K562 (cell line): Measurements from ENCODE around the gene HEXIM2. TPM values are rescaled to one million over a fixed set of nuclear protein-coding genes. Genes with fewer than 3 reads are reported as not detected.

ENCODE experiments used
- AFF4 ChIP-seq: sonication (generic); formaldehyde crosslinking; IDR thresholded peaks from 2 replicates; pipeline ENCODE4 v1.8.0; 2023; ENCODE audit warnings: mild to moderate bottlenecking, missing genetic modification reagents
- CHCHD3 ChIP-seq: fragments of 250-450 bp; sonication (Bioruptor Pico); IDR thresholded peaks from 2 replicates; pipeline ENCODE4 v2.1.2; 2022; ENCODE audit warnings: mild to moderate bottlenecking
- GATAD2B ChIP-seq: fragments of 450-650 bp; IDR thresholded peaks from 2 replicates; pipeline ENCODE4 v1.6.1; 2017; ENCODE audit warnings: mild to moderate bottlenecking, borderline replicate concordance
- PCBP1 ChIP-seq: fragments of 200-400 bp; formaldehyde crosslinking; IDR thresholded peaks from 2 replicates; pipeline ENCODE4 v1.6.1; 2018; ENCODE audit warnings: mild to moderate bottlenecking, low read depth, low read length; ENCODE audit not compliant: poor library complexity, severe bottlenecking
- POLR2AphosphoS2 ChIP-seq: IDR thresholded peaks from 2 replicates; pipeline ENCODE4 v1.6.1; 2012; ENCODE audit warnings: low read length, improper control_type of control experiment
- PREB ChIP-seq: sonication (generic); formaldehyde crosslinking; IDR thresholded peaks from 2 replicates; pipeline ENCODE4 v1.8.1; 2023; ENCODE audit warnings: mild to moderate bottlenecking, missing genetic modification reagents
- RBBP5 ChIP-seq: fragments of 200-600 bp; sonication (generic); IDR thresholded peaks from 2 replicates; pipeline ENCODE4 v1.6.1; 2012; ENCODE audit warnings: borderline replicate concordance, mild to moderate bottlenecking, low read length, control low read depth, inconsistent platforms; ENCODE audit not compliant: insufficient read depth, poor library complexity, severe bottlenecking
- TAF7 ChIP-seq: fragments of 450-650 bp; IDR thresholded peaks from 2 replicates; pipeline ENCODE4 v1.6.1; 2016; ENCODE audit warnings: missing genetic modification characterization, missing compliant biosample characterization
- ZBTB34 ChIP-seq: fragments of 250-450 bp; sonication (Bioruptor Pico); IDR thresholded peaks from 2 replicates; pipeline ENCODE4 v1.8.0; 2021; ENCODE audit warnings: mild to moderate bottlenecking, moderate library complexity
- ZNF584 ChIP-seq: fragments of 200-800 bp; sonication (Bioruptor generic); IDR thresholded peaks from 2 replicates; pipeline ENCODE4 v1.6.1; 2016; ENCODE audit warnings: low read depth, mild to moderate bottlenecking, missing genetic modification characterization, missing compliant biosample characterization
- ZNF586 ChIP-seq: fragments of 450-650 bp; formaldehyde crosslinking; conservative IDR thresholded peaks from 2 replicates; pipeline ENCODE4 v1.4.0; 2020; ENCODE audit warnings: mild to moderate bottlenecking, moderate library complexity
- polyA plus RNA-seq, 8 experiments: library from polyadenylated mRNA; depleted of rRNA in 4 of 8; stranded (reverse) in 5 of 8; unstranded in 3 of 8; fragments of >200 nt; fragmentation: Nextera tagmentation in 2 of 8; fragmentation: Illumina TruSeq in 1 of 8; extraction: Ambion mirVana in 2 of 8; extraction: Trizol in 1 of 8; gene quantifications; 2 replicates each; pipeline versions ENCODE4 v1.2.1 to v1.2.3, GENCODE V29; 2011 to 2014; ENCODE audit warnings: inconsistent platforms in 1 of 8, missing spikeins in 1 of 8
- total RNA-seq, 7 experiments: library from RNA; depleted of rRNA in 6 of 7; stranded (reverse); fragments of >200 nt in 6 of 7; fragmentation: Illumina TruSeq in 2 of 7; extraction: Trizol in 2 of 7; gene quantifications; 2 replicates each; pipeline versions ENCODE4 v1.2.1 to v1.2.3, GENCODE V29; 2011 to 2021; ENCODE audit warnings: low replicate concordance in 1 of 7
- TF ChIP-seq, protein P1 (sequence below): sonication (generic); formaldehyde crosslinking; IDR thresholded peaks from 2 replicates; pipeline ENCODE4 v1.8.0; 2022; ENCODE audit warnings: missing genetic modification reagents, mild to moderate bottlenecking, borderline replicate concordance

Gene HEXIM2
- total and polyA plus RNA-seq, 9 of the 15 experiments (the other 6 are each of a cell fraction or from before 2014, with no cell fraction given) = 0.69 to 3.4 (median 1.1) TPM; not detected in 2

- TF ChIP-seq, protein P1, sequence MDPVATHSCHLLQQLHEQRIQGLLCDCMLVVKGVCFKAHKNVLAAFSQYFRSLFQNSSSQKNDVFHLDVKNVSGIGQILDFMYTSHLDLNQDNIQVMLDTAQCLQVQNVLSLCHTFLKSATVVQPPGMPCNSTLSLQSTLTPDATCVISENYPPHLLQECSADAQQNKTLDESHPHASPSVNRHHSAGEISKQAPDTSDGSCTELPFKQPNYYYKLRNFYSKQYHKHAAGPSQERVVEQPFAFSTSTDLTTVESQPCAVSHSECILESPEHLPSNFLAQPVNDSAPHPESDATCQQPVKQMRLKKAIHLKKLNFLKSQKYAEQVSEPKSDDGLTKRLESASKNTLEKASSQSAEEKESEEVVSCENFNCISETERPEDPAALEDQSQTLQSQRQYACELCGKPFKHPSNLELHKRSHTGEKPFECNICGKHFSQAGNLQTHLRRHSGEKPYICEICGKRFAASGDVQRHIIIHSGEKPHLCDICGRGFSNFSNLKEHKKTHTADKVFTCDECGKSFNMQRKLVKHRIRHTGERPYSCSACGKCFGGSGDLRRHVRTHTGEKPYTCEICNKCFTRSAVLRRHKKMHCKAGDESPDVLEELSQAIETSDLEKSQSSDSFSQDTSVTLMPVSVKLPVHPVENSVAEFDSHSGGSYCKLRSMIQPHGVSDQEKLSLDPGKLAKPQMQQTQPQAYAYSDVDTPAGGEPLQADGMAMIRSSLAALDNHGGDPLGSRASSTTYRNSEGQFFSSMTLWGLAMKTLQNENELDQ (CRISPR knock-in tag) = no peak
- TF ChIP-seq AFF4 (CRISPR knock-in tag) = peak; percentile 89
- TF ChIP-seq POLR2AphosphoS2 = peak; percentile 100
- peak; percentile 93 for TF ChIP-seq CHCHD3 (CRISPR knock-in tag)
- TF ChIP-seq PREB (CRISPR knock-in tag) = 0 out of 2 replicates have a peak, but pooled peaks have one; percentile 17
- no peak for TF ChIP-seq ZBTB34 (CRISPR knock-in tag)
- TF ChIP-seq GATAD2B = peak; percentile 99
- TF ChIP-seq ZNF586 = peak; percentile 88
- TF ChIP-seq RBBP5 = no peak
- peak; percentile 99 for TF ChIP-seq TAF7 (tag)
- no peak; the same call in 1 of the 2 replicates for TF ChIP-seq ZNF584
- peak; percentile 77 for TF ChIP-seq PCBP1
These were observed 13.3 kb upstream of the HEXIM2 start, which contains the start of gene HEXIM1 (continued) for GRCh38 chr17:45148183-45149036.
